NCI-H1105 (cell line): ENCODE data around the gene CCDC83.

ENCODE experiments used
- DNase-seq: peaks from one replicate; lab custom pipeline; 2025; lab: John Stamatoyannopoulos, UW

Gene CCDC83

DNA sequence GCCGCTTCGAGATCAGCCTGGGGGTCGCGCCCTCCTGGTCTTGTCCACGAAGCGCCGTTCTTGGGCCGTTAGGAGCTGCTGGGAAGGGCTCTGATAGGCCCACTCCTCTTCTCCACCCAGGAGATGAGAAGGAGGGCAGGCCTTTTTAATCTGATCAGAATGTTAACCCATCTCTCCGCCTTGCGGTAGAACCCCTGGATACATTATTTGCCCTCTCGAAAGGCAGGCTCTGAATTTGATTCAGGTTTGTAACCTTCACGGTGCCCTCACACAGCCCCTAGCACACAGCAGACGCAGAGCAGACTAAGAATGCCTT lies at the start of gene CCDC83:
Gene CCDC83 (plus strand): TSS at position 43 of the 316 bp plus-strand sequence. CDS start 9,741 bp downstream, outside the sequence.
- no peak for DNase-seq

GRCh38 chr11:85805387-85805786 lies 49.8 kb upstream of the CCDC83 start:
- DNase-seq: no peak

GRCh38 chr11:85806016-85806415 lies 49.2 kb upstream of the CCDC83 start:
- no peak for DNase-seq

GRCh38 chr11:85806876-85807275 lies 48.3 kb upstream of the CCDC83 start:
- DNase-seq: no peak

- no peak for DNase-seq
Measured at GRCh38 chr11:85809191-85809590, 46.0 kb upstream of the CCDC83 start.

DNA sequence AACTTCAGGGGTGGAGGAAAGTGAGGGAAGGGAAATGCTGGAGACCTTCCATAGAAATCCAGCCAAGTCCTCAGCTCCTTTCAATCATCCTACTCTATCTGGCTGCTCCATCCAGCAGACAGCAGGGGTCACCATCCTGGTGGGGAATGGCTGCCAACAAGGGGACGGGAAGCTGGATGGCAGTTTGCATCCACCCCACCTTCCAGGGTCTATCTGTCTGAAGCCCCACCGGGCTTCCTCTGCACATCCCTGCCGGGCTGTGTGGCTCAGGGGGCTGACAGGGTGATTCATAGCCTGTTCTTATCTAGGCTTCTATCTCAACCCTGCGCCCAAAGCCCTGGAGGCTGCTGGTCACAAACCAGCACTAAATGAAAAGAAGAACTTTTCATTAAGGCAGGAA lies 45.3 kb upstream of the CCDC83 start:
- DNase-seq: no peak

GRCh38 chr11:85810521-85810870 lies 44.7 kb upstream of the CCDC83 start:
- DNase-seq: no peak

- peak; percentile 36 for DNase-seq
Measured at GRCh38 chr11:85810871-85811611, 44.1 kb upstream of the CCDC83 start, which contains the start of gene SYTL2. TSS of gene SYTL2 (minus strand) at chr11:85811141. CDS start at chr11:85757725, 53,416 bp downstream.

GRCh38 chr11:85811624-85812023 lies 43.6 kb upstream of the CCDC83 start:
- no peak for DNase-seq

DNA sequence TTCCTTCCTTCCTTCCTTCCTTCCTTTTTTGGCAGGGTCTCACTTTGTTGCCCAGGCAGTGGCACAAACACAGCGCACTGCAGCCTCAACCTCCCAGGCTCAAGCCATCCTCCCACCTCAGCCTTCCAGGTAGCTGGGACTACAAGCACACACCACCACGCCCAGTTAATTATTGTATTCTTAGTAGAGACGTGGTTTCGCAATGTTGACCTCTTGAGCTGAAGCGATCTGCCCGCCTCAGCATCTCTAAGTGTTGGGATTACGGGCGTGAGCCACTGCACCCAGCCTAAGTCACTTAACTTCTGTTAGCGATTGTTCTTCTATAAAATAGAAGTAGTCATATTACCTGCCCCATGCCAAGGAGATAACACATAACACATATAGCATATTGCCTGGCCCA lies 41.5 kb upstream of the CCDC83 start:
- no peak for DNase-seq

- no peak for DNase-seq
Measured at GRCh38 chr11:85815186-85815931, 39.8 kb upstream of the CCDC83 start.

GRCh38 chr11:85819441-85819840 lies 35.7 kb upstream of the CCDC83 start:
- no peak for DNase-seq

DNA sequence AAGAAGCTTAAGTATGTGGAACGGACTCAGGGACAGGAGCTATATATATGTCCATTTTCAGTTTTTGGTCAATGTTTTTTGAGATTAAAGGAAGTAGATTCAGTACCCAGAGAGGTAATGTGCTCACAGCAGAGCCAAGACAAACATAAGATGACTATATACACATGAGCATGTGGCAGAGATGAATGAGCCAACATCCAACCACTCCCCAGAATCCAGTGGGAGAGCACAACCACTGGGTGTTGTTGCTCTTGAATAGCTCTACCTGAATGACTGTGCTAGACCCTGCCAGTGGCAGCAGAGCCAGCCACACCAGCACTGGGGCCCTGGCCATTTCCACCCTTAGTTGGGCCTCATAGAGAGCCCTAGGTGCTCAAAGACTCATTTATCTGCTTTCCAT lies 33.5 kb upstream of the CCDC83 start:
- no peak for DNase-seq

DNA sequence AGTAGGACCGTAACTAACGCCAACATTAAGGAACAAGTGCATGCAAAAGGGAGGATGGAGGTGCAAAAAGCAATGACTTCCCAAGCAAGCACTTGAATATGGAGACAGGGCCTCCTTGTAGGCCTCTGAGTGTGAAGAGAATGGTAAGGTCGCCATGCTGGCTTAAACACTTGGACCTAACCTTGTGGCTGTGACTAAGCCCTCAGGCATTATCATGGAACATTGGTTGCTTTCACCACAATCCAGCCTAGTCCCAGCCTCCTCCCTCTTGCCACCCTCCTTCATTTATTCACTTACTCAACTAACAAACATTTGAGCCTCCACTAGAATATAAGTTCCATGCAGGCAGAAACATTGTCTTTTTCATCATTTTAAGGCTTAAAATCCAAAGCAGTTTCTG lies 32.4 kb upstream of the CCDC83 start:
- no peak for DNase-seq

DNA sequence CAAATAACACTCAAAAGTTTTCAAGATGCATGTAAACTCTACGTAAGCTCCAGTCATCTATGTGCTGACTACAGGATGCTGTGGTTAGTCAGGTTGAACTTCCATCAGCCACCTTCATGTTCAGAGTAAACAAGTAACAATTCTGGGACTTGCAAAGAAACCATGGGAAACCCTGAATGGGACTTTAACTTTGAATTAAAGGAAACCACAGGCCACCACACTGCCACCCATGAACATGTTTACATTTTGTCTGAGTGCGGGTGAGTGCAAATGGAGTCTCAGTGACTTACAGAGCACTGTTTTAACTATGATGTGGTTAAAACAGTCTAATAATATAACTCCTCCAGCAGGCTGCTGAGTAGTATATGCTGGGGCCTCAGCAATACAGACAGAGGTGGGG lies 31.4 kb upstream of the CCDC83 start:
- DNase-seq: no peak

DNA sequence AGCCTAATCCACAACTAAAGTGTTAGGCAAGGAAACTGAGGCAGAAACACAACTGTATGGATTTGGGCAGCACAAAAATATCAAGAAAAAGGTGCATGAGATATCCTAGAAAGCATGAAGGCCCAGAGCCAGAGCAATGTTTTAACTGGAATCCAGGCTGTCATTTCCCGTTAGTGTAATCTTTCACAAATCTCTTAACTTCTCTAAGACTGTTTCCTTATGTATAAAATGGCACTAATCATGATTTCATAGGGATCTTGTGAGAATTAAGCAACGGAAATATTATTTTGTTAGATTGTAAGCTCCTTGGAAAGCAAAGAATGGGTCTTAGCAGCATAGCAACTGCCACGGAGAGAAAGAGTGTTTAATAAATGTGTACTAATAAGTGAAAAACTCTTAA lies 29.6 kb upstream of the CCDC83 start:
- DNase-seq: no peak

GRCh38 chr11:85826116-85826855 lies 28.9 kb upstream of the CCDC83 start:
- DNase-seq: no peak

DNA sequence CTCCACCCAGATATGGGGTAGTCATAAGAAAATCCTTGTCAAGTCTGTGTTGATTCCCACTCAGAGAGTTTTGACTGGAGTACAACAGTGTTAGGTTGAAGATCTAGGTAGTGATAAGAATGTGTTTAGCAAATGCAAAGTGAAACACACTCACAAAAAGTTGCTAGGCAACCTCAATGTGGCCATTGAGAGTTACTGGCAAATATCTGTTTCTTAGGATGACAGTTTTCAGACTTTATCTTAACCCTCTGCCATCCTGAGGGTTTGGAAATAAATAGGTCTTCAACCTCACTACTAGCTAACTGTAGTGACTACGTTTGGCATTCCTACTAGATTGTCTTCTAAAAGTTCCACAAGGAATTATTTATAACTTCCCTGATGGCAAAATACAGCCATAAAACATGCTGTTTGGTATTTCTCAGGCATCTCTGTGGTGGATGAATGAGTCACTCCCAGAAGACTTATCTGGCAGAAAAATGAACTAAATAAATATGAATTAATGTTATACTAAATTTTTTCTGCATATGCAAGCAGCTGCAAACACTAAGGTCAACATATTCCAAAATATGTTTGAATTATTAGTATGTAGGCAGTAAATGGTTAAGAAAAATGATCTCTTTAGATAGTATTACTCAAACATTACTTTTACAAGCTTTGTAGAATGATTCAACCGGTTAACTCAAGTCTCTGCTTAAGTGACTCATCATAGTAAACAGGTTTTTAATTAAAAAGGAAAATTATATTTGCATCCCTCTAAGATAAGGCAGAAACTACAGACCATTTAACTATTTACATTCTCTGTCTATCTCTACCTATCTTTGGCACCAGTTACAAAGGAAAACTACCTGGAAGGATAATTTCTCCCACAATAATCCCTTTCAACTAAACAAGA lies 27.2 kb upstream of the CCDC83 start:
- DNase-seq: no peak

GRCh38 chr11:85828640-85828978 lies 26.6 kb upstream of the CCDC83 start:
- no peak for DNase-seq

DNA sequence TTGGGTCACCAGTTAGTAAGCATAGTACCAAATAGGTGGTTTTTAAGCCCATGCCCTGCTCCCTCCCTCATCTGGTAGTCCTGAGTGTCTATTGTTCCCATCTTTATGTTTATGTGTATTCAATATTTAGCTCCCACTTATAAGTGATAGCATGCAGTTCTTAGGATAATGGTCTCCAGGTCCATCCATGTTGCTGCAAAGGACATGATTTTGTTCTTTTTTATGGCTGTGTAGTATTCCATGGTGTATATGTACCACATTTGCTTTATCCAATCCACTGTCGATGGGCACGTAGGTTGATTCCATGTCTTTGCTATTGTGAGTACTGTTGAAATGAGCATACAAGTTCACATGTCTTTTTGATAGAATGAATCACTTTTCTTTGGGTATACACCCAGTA lies 26.0 kb upstream of the CCDC83 start:
- no peak for DNase-seq

GRCh38 chr11:85831050-85831449 lies 24.1 kb upstream of the CCDC83 start:
- no peak for DNase-seq

DNA sequence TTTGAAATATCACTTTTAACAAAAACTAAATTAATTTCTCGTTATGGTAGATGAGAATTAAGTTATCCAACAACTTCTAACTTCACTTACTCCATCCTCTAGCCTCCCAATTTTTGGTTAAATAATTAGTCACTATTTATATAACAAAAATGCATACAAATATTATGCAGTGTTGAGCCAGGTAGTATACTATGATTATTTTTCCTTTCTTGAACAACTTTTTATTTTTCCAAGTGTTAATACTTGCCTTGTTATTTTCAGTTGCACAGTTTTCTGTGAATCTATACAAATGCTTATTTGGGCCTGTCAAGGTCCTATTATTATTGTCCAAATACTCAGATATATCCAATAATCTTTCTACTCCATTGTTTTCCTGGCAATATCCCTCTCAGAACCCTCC lies 19.9 kb upstream of the CCDC83 start:
- no peak for DNase-seq
